ENCODE measurements around the gene LRRC74A. TPM values are rescaled to one million over a fixed set of nuclear protein-coding genes. Genes with fewer than 3 reads are reported as not detected.
A peak's percentile ranks its signal among the peaks of the same experiment; 100 is the strongest.

The LRRC74A gene
- total RNA-seq, 3 donors from 2014 or later (not counting 1 experiment from before 2014, with no cell fraction given), result not detected

DNA sequence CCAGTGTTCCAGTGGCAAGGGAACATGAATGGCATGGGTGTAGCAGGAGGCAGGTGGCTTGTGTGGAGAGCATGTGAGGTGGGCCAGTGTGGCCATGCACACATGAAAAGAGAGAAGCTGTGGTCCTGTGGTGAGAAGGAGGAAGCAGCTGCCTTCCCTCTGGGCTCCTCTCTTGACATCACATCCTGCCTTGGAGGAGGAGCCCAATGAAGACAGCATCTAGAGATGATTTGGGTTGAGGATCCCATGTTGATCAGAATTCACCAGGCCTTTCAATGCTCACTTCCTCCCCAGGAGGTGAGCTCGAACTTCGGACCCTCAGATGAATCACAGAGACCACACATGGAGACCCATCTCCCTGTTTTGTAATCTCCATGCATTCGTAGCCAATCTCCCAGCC is 82.6 kb downstream of the LRRC74A start:
- WGBS (ENCODE audit: insufficient coverage), result 23% methylated on average over 3 of the region's 3 CpGs
- Mint-ChIP-seq H3K27me3 (ENCODE audit: low read depth in 2 of 2) (no peaks in the 10 kb centered on the region), H3K4me1 (peaks cover 14 to 22% of the 10 kb centered on the region in 2 donors), H3K9me3 (no peaks in the 10 kb centered on the region), H3K4me3 (no peak overlapping the region), H3K36me3 (no peaks in the 10 kb centered on the region), H3K27ac (peak overlapping the region; percentile 64 to 77)
- intact Hi-C loops (cut with micrococcal nuclease), result no loop called here
- DNase-seq (peak; percentile 31 to 75), ATAC-seq (peak; percentile 55 to 88 (median 77))
- Histone ChIP-seq H3K36me3 (ENCODE audit: control insufficient read depth, insufficient read depth, low read length) (no peaks in the 10 kb centered on the region), H3K27me3 (ENCODE audit: control insufficient read depth, insufficient read depth, low read length) (no peaks in the 10 kb centered on the region), H3K4me3 (ENCODE audit: low read length) (no peak overlapping the region), H3K9me3 (ENCODE audit: control insufficient read depth, insufficient read depth, low read length) (no peaks in the 10 kb centered on the region), H3K27ac (ENCODE audit: low read length) (peak overlapping the region; percentile 10), H3K4me1 (ENCODE audit: control insufficient read depth, insufficient read depth, low read length) (peaks cover 35% of the 10 kb centered on the region)
- TF ChIP-seq, protein P1, sequence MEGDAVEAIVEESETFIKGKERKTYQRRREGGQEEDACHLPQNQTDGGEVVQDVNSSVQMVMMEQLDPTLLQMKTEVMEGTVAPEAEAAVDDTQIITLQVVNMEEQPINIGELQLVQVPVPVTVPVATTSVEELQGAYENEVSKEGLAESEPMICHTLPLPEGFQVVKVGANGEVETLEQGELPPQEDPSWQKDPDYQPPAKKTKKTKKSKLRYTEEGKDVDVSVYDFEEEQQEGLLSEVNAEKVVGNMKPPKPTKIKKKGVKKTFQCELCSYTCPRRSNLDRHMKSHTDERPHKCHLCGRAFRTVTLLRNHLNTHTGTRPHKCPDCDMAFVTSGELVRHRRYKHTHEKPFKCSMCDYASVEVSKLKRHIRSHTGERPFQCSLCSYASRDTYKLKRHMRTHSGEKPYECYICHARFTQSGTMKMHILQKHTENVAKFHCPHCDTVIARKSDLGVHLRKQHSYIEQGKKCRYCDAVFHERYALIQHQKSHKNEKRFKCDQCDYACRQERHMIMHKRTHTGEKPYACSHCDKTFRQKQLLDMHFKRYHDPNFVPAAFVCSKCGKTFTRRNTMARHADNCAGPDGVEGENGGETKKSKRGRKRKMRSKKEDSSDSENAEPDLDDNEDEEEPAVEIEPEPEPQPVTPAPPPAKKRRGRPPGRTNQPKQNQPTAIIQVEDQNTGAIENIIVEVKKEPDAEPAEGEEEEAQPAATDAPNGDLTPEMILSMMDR (IDR thresholded peaks at IDR 0.05), result no peak

DNA sequence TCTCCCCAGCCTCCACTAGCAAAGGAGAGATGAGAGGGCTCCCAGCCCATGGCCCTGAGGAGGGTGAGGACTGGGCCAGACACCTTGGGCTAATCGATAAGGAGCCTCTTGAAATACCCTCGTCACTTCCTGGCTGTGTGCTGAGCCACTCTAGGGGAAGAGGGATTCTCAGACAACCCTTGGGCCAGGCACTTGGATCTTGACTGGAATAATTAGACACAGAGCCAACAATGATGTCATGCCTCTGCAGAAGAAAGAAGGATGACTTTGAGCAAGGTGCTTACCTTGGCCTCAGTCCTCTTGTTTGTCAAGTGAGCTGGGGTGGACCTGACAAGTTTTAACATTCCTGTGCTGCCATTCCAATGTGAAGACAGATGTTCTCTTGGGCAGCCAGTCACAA is 83.1 kb downstream of the LRRC74A start:
- ATAC-seq (no peak), DNase-seq (no peak)
- intact Hi-C loops (cut with micrococcal nuclease), result no loop called here
- no peaks in the 10 kb centered on the region for H3K9me3 ChIP-seq (ENCODE audit: control insufficient read depth, insufficient read depth, low read length)
- H3K36me3 Mint-ChIP-seq, result no peaks in the 10 kb centered on the region
- H3K27me3 ChIP-seq (ENCODE audit: control insufficient read depth, insufficient read depth, low read length), result no peaks in the 10 kb centered on the region
- H3K27ac Mint-ChIP-seq, result peak overlapping the region; percentile 64 to 77
- H3K27me3 Mint-ChIP-seq (ENCODE audit: low read depth in 2 of 2), result no peaks in the 10 kb centered on the region
- H3K36me3 ChIP-seq (ENCODE audit: control insufficient read depth, insufficient read depth, low read length), result no peaks in the 10 kb centered on the region
- TF ChIP-seq, protein P1 (IDR thresholded peaks at IDR 0.05), result no peak
- no peaks in the 10 kb centered on the region for H3K9me3 Mint-ChIP-seq
- H3K27ac ChIP-seq (ENCODE audit: low read length), result peak overlapping the region; percentile 10
- 71% methylated on average over 2 of the region's 2 CpGs for WGBS (ENCODE audit: insufficient coverage)
- no peak overlapping the region for H3K4me3 ChIP-seq (ENCODE audit: low read length)
- H3K4me3 Mint-ChIP-seq, result no peak overlapping the region
- peaks cover 34% of the 10 kb centered on the region for H3K4me1 ChIP-seq (ENCODE audit: control insufficient read depth, insufficient read depth, low read length)
- H3K4me1 Mint-ChIP-seq, result peaks cover 14 to 22% of the 10 kb centered on the region in 2 donors

DNA sequence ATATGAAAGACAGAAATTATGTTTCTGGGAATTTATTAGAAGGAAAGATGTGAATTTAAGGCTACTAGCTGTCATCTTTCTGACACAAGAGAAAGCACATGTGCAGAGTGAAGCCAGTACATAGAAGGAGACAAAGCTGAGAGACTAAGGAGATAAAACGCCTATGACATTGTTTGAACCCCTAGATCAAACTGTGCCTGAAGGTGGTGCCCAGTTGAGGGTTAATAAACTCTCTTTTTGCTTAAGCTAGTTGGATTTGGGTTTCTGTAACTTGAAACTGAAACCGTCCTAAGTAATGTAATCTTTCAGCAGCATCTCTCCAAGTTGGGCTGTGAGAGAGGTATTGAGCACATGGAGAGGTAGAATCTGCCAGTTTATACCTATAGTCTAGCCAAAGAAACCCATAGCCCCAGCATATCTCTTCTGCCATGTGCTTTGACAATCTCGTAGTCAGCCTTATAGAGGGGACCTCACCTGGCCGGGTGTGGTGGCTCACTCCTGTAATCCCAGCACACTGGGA is 84.2 kb downstream of the LRRC74A start:
- 91% methylated on average over 4 of the region's 4 CpGs for WGBS (ENCODE audit: insufficient coverage)
- no peaks in the 10 kb centered on the region for H3K36me3 Mint-ChIP-seq

More for the DNA sequence above, 84.2 kb downstream of the LRRC74A start:
- ATAC-seq, result no peak
- Histone ChIP-seq H3K9me3 (ENCODE audit: control insufficient read depth, insufficient read depth, low read length) (no peaks in the 10 kb centered on the region), H3K27ac (ENCODE audit: low read length) (no peak overlapping the region), H3K4me1 (ENCODE audit: control insufficient read depth, insufficient read depth, low read length) (peaks cover 22% of the 10 kb centered on the region), H3K4me3 (ENCODE audit: low read length) (no peak overlapping the region), H3K27me3 (ENCODE audit: control insufficient read depth, insufficient read depth, low read length) (no peaks in the 10 kb centered on the region), H3K36me3 (ENCODE audit: control insufficient read depth, insufficient read depth, low read length) (no peaks in the 10 kb centered on the region)
- Mint-ChIP-seq H3K27me3 (ENCODE audit: low read depth in 2 of 2) (no peaks in the 10 kb centered on the region), H3K4me3 (no peak overlapping the region), H3K4me1 (peaks cover 8 to 14% of the 10 kb centered on the region in 2 donors), H3K27ac (peak overlapping the region in 1 of 2 donors; percentile 44), H3K9me3 (no peaks in the 10 kb centered on the region)
- DNase-seq, result no peak
- TF ChIP-seq, protein P1 (IDR thresholded peaks at IDR 0.05), result no peak
- intact Hi-C loops (cut with micrococcal nuclease), result loop anchor here (10.0 kb wide), 1 partner anchor 54 kb away; no protein-coding TSS in a partner anchor
